NCI-H2107 treated with DMSO at 0.1 percent for 48 hours (cell line): ENCODE data around the gene ZBTB46.
"Not testable (repeated sequence)": the region's sequence is repeated elsewhere in the genome, so short reads cannot be mapped to it uniquely, and the experiment has no call there.

Source experiments
- DNase-seq: peaks from one replicate; lab custom pipeline; 2025; ENCODE audit not compliant: unreplicated experiment; lab: John Stamatoyannopoulos, UW

Gene ZBTB46

GRCh38 chr20:63819224-63819921 is 11.7 kb downstream of the ZBTB46 start:
- DNase-seq, result no peak

DNA sequence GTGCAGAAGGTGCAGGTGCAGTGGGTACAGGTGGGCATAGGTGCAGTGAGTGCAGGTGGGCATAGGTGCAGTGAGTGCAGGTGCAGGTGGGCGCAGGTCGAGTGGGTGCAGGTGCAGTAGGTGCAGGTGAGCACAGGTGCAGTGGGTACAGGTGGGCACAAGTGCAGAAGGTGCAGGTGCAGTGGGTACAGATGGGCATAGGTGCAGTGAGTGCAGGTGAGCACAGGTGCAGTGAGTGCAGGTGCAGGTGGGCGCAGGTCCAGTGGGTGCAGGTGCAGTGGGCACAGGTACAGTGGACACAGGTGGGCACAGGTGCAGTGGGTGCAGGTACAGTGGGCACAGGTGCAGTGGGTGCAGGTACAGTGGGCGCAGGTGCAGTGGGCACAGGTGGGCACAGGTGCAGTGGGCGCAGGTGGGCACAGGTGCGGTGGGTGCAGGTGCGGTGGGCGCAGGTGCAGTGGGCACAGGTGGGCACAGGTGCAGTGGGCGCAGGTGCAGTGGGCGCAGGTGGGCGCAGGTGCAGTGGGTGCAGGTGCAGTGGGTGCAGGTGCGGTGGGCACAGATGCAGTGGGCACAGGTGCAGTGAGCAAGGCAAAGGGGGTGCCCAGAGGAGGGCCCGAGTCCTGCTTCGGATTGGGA is 15.3 kb downstream of the ZBTB46 start:
- no peak for DNase-seq

DNA sequence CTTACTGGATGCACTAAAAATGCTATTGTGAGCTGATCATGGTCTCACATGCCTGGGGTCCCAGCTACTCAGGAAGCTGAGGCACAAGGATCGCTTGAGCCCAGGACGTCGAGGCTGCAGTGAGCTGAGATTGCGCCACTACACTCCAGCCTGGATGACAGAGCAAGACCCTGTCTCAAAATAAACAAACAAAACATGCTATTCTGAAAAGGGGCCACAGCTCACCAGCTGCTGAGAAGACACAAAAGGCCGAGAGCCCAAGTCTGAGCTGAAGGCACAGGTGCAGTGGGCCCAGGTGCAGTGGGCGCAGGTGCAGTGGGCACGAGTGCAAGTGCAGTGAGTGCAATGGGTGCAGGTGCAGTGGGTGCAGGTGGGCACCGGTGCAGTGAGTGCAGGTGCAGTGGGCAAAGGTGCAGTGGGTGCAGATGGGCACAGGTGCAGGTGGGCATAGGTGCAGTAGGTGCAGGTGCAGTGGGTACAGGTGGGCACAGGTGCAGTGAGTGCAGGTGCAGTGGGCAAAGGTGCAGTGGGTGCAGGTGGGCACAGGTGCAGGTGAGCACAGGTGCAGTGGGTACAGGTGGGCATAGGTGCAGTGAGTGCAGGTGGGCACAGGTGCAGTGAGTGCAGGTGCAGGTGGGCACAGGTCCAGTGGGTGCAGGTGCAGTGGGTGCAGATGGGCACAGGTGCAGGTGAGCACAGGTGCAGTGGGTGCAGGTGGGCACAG is 16.0 kb downstream of the ZBTB46 start:
- no peak for DNase-seq

DNA sequence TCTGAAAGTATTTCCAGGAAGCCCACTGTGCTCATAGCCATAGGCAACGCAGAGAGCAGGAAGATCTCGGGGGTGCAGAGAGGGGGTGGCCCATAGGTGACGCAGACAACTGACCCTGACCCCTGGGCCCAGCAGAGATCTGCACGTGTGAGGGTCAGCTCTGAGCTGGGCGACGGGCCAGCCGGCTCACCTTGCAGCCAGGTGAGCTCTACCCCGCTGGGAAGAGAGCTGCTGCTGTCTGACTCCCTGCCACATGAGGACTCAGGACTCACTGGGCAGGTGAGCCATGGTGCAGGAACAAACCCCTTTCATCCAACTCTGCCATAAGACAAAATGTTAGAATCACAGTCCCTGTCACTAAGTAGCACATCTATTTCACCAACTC is 19.6 kb downstream of the ZBTB46 start:
- DNase-seq, result no peak

DNA sequence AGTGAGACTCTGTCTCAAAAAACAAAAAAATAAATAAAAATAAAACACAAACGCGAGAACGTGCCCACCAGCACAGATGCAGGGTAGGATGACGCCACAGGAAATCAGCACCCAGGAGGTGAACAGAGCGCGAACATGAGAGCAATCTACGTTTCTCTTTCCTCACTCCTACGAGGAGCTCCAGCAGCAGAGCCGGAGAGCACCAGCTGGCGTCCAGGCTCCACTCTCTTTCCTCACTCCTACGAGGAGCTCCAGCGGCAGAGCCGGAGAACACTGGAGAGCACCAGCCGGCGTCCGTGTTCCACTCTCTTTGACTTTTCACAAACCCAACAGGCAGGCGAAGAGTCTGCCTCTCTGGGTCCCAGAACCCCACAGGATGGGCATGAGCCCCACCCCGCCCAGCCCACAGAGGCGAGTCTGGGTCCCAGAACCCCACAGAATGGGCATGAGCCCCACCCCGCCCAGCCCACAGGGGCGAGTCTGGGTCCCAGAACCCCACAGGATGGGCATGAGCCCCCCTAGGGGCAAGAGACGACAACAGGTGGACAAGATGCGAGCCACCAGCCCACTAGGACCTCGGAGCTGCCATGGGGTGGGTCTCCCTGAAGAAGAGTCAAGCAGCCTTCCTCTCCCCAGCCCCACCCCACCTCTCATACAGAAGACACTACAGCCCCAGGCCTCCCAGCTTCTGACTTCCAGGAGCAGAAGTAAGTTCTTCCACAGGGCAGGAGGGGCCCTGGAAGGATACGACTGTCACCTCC is 20.2 kb downstream of the ZBTB46 start:
- no peak for DNase-seq

- DNase-seq, result no peak
Measured at GRCh38 chr20:63809856-63810255, 21.2 kb downstream of the ZBTB46 start.

DNA sequence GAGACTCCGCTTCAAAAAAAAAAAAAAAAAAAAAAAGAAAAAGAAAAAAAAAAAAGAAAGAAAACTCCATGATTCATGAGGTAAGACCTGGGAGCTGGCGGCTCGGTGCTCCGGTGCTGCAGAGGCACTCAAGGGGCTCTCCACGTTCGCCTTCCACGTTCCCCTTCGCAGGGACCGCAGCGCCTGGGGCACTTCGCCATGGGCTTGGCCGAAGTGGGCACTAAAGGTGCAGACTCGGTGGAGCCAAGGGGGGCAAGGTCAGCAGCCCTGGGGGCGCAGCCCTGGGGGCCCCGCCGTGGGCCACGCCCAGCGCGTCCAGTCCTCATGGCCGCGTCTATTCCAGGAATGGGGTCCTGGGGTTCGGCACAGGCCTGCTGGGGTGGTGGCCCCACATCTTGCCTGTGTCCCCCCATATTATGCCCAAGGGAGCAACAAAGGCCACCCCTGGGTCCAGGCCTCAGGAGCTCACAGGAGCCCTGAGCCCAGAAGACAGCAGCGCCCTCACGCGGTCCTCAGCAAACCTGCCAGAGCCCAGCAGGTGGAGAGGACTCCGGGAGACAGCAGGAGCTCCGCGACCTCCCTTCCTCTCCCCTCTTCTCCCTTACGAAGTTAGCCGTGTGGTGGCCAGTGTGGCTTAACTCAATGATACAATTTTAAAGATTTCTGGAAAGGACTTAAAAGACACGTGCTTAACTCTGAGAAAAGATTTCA is 21.9 kb downstream of the ZBTB46 start:
- DNase-seq, result no peak

DNA sequence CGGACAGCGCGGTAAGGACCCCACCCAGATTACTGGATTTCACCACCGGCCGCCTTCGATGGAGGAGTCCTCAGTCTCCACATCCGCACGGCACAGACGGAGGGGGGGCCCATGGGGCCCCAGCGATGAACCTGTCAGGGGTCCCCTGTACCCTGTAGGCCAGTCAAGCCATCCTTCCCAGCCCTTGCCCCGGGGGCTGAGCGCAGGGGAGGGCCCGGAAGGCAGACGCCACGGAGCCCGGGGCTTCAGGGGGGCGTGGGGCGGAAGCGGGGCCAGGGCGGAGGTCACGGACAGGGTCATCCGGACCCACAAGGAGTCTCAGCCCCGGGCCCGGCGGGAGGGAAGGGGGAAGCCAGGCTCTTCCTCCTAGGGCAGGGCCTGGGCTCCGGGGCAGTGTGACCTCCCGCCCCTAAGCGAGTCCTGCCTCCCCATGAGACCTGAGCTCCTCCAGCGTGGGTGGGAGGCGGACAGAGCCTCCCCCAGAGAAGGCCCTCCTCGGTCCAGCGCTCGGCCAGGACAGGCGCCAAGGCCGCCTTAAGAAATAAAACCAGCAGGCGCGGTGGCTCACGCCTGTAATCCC is 22.8 kb downstream of the ZBTB46 start:
- no peak for DNase-seq

DNA sequence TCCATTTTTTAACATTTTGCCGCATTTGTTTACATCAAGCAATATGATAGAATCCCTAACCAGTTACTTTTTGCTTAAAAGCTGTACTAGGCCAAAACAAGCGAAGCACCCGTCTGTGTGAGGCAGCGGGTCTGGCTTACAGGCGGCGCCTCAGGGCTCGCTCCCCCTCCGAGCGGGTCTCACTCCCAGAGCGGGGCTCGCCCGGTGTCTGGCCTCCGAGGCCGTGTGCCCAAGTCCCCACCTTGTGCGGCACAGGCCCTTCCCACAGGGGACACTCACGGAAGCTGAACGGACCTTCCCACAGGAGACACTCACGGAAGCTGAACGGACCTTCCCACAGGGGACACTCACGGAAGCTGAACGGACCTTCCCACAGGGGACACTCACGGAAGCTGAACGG is 23.4 kb downstream of the ZBTB46 start:
- DNase-seq, result no peak

GRCh38 chr20:63804308-63804636 is 26.8 kb downstream of the ZBTB46 start:
- DNase-seq, result no peak

GRCh38 chr20:63802469-63803240 is 28.4 kb downstream of the ZBTB46 start:
- no peak for DNase-seq

- DNase-seq, result not testable (repeated sequence)
Measured at GRCh38 chr20:63801174-63801573, 29.9 kb downstream of the ZBTB46 start.

DNA sequence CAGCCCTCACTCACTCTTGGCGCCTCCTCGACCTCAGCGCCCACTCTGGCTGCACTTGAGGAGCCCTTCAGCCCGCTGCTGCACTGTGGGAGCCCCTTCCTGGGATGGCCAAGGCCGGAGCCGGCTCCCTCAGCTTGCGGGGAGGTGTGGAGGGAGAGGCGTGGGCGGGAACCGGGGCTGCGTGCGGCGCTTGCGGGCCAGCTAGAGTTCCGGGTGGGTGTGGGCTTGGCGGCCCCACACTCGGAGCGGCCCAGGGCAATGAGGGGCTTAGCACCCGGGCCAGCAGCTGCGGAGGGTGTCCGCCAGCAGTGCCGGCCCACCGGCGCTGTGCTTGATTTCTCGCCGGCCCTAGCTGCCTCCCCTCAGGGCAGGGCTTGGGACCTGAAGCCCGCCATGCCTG is 30.7 kb downstream of the ZBTB46 start:
- not testable (repeated sequence) for DNase-seq

DNA sequence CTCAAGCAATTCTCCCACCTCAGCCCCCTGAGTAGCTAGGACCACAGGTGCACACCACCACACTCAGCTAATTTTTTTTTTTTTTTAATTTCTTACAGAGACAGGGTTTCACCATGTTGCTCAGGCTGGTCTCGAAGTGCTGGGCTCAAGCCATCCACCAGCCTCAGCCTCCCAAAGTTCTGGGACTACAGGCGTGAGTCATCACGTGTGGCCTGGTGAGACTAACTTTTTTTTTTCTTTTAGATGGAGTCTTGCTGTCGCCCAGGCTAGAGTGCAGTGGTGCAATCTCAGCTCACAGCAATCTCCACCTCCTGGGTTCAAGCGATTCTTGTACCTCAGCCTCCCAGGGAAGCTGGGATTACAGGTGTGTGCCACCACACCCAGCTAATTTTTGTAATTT is 31.9 kb downstream of the ZBTB46 start:
- not testable (repeated sequence) for DNase-seq

DNA sequence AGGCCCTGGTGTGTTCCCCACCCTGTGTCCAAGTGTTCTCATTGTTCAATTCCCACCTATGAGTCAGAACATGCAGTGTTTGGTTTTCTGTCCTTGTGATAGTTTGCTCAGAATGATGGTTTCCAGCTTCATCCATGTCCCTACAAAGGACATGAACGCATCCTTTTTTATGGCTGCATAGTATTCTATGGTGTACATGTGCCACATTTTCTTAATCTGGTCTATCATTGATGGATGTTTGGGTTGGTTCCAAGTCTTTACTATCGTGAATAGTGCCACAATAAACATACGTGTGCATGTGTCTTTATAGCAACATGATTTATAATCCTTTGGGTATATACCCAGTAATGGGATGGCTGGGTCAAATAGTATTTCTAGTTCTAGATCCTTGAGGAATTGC is 33.9 kb downstream of the ZBTB46 start:
- DNase-seq, result not testable (repeated sequence)

GRCh38 chr20:63795178-63795830 is 35.8 kb downstream of the ZBTB46 start:
- DNase-seq, result no peak

- no peak for DNase-seq
Measured at GRCh38 chr20:63794614-63795013, 36.5 kb downstream of the ZBTB46 start.

DNA sequence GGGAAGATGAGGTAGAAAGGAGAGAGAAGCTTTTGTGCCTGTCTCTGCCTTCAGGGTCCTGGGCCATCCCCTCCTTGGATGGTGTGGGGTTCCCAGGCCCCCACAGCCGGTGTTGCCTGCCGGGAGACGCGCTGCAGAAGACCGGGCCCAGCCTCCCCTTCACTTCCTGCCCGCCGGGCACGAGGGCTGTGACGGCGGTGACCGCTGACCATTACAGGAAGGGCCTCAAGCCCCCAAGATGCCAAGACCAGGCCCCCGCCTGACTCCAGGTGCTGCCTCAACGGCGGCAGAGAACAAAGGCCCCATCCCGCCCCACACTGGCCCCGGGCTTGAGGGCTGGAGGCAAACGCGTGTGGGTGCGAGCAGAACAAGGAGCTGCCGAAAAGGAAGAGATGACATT is 38.2 kb downstream of the ZBTB46 start:
- DNase-seq, result no peak

DNA sequence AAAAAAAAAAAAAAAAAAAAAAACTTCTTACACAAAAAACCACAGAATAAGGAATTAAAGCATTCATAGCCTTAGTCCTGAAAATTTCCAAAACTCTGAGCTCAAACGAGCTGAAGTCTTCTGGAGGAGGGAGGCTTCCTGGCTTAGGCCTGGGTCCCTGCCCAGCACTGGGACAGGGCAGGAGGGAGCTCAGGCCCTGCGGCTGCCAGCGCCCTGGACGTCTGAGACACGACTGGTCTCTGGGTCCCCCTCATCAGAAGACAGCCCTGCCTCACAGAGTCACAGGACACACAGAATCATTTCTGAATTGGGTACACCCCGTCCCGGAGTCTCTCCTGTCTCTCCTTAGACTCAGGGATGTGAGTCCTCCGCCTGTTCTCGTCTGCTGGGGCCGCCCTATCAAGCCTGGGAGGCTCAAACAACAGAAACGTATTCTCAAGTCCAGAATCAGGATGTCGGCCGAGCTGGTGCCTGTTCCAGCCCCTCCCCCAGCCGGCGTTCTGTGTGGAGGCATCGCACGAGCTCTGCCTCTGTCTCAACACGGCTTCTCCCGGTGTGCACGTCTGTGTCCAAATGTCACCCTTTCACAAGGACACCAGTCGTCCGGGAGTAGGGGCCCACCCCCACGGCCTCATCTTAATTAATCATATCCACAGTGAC is 39.4 kb downstream of the ZBTB46 start:
- no peak for DNase-seq
